Activated CD4-positive, CD25-positive, alpha-beta regulatory T cell treated with anti-CD3 and anti-CD28 coated beads, Interleukin-2, amount 50 U/mL, for 24 hours (primary cell): ENCODE results near the gene PMCH.
"Not testable (repeated sequence)": the region's sequence is repeated elsewhere in the genome, so short reads cannot be mapped to it uniquely, and the experiment has no call there.

Experiments used
- ATAC-seq, 2 donors: fragments of 150-1000 bp; cut with Tn5 transposase; one replicate each; pipeline ENCODE4 v1.10.0; 2021; ENCODE audit warnings: mild to moderate bottlenecking in 1 of 2, moderate library complexity in 1 of 2

Gene PMCH

GRCh38 chr12:102197789-102198188 lies at the start of gene PMCH:
TSS of gene PMCH (minus strand) at chr12:102197833. CDS start at chr12:102197770, 63 bp downstream.
- peak; percentile 97 for ATAC-seq

GRCh38 chr12:102240859-102241258 lies 43.2 kb upstream of the PMCH start:
- ATAC-seq: not testable (repeated sequence)

- no peak for ATAC-seq
Observed at GRCh38 chr12:102234599-102234998, 37.0 kb upstream of the PMCH start.

GRCh38 chr12:102232446-102232845 lies 34.8 kb upstream of the PMCH start:
- ATAC-seq: no peak

GRCh38 chr12:102232036-102232435 lies 34.4 kb upstream of the PMCH start:
- ATAC-seq: no peak

GRCh38 chr12:102227954-102228353 lies 30.3 kb upstream of the PMCH start:
- no peak for ATAC-seq

- ATAC-seq: no peak
Observed at GRCh38 chr12:102220736-102221135, 23.1 kb upstream of the PMCH start.

- ATAC-seq: no peak
Observed at GRCh38 chr12:102215992-102216691, 18.5 kb upstream of the PMCH start.

- peak in 1 of 2 donors; percentile 43 for ATAC-seq
Observed at GRCh38 chr12:102204025-102204424, 6.4 kb upstream of the PMCH start.

GRCh38 chr12:102202556-102202955 lies 4.9 kb upstream of the PMCH start:
- no peak for ATAC-seq

GRCh38 chr12:102201436-102202061 lies 3.9 kb upstream of the PMCH start:
- ATAC-seq: no peak

- ATAC-seq: no peak
Observed at GRCh38 chr12:102195826-102196225, 1.8 kb downstream of the PMCH start.

GRCh38 chr12:102182635-102183034 lies 15.0 kb downstream of the PMCH start:
- ATAC-seq: no peak

- ATAC-seq: no peak
Observed at GRCh38 chr12:102174761-102175160, 22.9 kb downstream of the PMCH start.

GRCh38 chr12:102174117-102174516 lies 23.5 kb downstream of the PMCH start:
- ATAC-seq: no peak

GRCh38 chr12:102172436-102172835 lies 25.2 kb downstream of the PMCH start:
- no peak for ATAC-seq

- ATAC-seq: no peak
Observed at GRCh38 chr12:102171951-102172350, 25.7 kb downstream of the PMCH start.

- ATAC-seq: peak in 1 of 2 donors; percentile 56
Observed at GRCh38 chr12:102169922-102170621, 27.6 kb downstream of the PMCH start.

GRCh38 chr12:102167821-102168604 lies 29.6 kb downstream of the PMCH start:
- ATAC-seq: peak; percentile 82

GRCh38 chr12:102163383-102163782 lies 34.2 kb downstream of the PMCH start:
- ATAC-seq: no peak

- ATAC-seq: not testable (repeated sequence)
Observed at GRCh38 chr12:102155206-102155605, 42.4 kb downstream of the PMCH start.

- ATAC-seq: not testable (repeated sequence)
Observed at GRCh38 chr12:102147062-102147587, 50.5 kb downstream of the PMCH start.
